ENCODE results near the gene RACK1.

GRCh38 chr5:181217803-181218062 is 26.0 kb downstream of the RACK1 start:
- TF ChIP-seq EP300 (IDR thresholded peaks at IDR 0.05) = no peak
- no peak for TF ChIP-seq CTCF (IDR thresholded peaks at IDR 0.05)
- no peak for TF ChIP-seq POLR2AphosphoS5 (IDR thresholded peaks at IDR 0.05)
- no peak for TF ChIP-seq POLR2A (IDR thresholded peaks at IDR 0.05)
